ENCODE data around the gene LINGO3. TPM values are rescaled to one million over a fixed set of nuclear protein-coding genes. Genes with fewer than 3 reads are reported as not detected.
A peak's percentile ranks its signal among the peaks of the same experiment; 100 is the strongest.

Gene LINGO3
- total RNA-seq, 1 experiment from 2014 or later = not detected

- peaks cover 9% of the 10 kb centered on the region for H3K36me3 Mint-ChIP-seq (ENCODE audit: insufficient read depth, unreplicated experiment)
- no TSS peak for BruUV-seq (replicated peaks)
- no peak overlapping the region for H3K27ac Mint-ChIP-seq (ENCODE audit: unreplicated experiment)
- peaks cover 3% of the 10 kb centered on the region for H3K9me3 Mint-ChIP-seq (ENCODE audit: low read depth, unreplicated experiment)
- CTCF ChIA-PET = no interaction called here
- H3K27me3 Mint-ChIP-seq (ENCODE audit: unreplicated experiment) = no peaks in the 10 kb centered on the region
- TF ChIP-seq, protein P1, sequence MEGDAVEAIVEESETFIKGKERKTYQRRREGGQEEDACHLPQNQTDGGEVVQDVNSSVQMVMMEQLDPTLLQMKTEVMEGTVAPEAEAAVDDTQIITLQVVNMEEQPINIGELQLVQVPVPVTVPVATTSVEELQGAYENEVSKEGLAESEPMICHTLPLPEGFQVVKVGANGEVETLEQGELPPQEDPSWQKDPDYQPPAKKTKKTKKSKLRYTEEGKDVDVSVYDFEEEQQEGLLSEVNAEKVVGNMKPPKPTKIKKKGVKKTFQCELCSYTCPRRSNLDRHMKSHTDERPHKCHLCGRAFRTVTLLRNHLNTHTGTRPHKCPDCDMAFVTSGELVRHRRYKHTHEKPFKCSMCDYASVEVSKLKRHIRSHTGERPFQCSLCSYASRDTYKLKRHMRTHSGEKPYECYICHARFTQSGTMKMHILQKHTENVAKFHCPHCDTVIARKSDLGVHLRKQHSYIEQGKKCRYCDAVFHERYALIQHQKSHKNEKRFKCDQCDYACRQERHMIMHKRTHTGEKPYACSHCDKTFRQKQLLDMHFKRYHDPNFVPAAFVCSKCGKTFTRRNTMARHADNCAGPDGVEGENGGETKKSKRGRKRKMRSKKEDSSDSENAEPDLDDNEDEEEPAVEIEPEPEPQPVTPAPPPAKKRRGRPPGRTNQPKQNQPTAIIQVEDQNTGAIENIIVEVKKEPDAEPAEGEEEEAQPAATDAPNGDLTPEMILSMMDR (IDR thresholded peaks at IDR 0.05; ENCODE audit: unreplicated experiment) = no peak
- H3K4me1 Mint-ChIP-seq (ENCODE audit: low read depth, unreplicated experiment) = no peaks in the 10 kb centered on the region
- no peak overlapping the region for H3K4me3 Mint-ChIP-seq (ENCODE audit: low read depth, unreplicated experiment)
- intact Hi-C loops (cut with micrococcal nuclease; ENCODE audit: unreplicated experiment) = no loop called here
- no peak for DNase-seq
Measured at GRCh38 chr19:2318923-2319322, 11.0 kb upstream of the LINGO3 start.

DNA sequence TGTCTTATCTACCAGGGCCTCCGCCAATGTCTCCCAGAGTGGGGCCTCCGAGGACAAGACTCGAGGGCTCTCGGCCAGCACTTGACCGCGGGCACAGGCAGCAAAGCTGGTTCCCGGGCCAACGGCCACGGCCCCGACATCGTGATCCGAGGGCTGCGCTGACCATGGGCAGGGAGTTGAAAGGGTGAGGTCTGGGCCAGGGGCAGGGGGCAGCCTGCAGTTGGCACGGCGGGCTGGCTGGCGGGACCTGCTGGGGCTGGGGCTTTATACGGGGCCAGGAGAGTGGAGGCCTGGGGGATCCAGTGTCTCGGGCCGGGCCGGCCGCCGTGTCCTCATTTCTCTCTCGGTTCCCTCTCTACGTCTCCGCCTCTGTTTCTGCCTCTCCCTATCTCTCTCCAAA lies 9.8 kb upstream of the LINGO3 start:
- Mint-ChIP-seq H3K9me3 (ENCODE audit: low read depth, unreplicated experiment) (peaks cover 3% of the 10 kb centered on the region), H3K27me3 (ENCODE audit: unreplicated experiment) (no peaks in the 10 kb centered on the region), H3K36me3 (ENCODE audit: insufficient read depth, unreplicated experiment) (peaks cover under 1% of the 10 kb centered on the region), H3K4me3 (ENCODE audit: low read depth, unreplicated experiment) (no peak overlapping the region), H3K4me1 (ENCODE audit: low read depth, unreplicated experiment) (no peaks in the 10 kb centered on the region), H3K27ac (ENCODE audit: unreplicated experiment) (no peak overlapping the region)
- TF ChIP-seq, protein P1 (IDR thresholded peaks at IDR 0.05; ENCODE audit: unreplicated experiment) = no peak
- CTCF ChIA-PET = no interaction called here
- DNase-seq = no peak
- BruUV-seq (replicated peaks) = no TSS peak
- intact Hi-C loops (cut with micrococcal nuclease; ENCODE audit: unreplicated experiment) = no loop called here

DNA sequence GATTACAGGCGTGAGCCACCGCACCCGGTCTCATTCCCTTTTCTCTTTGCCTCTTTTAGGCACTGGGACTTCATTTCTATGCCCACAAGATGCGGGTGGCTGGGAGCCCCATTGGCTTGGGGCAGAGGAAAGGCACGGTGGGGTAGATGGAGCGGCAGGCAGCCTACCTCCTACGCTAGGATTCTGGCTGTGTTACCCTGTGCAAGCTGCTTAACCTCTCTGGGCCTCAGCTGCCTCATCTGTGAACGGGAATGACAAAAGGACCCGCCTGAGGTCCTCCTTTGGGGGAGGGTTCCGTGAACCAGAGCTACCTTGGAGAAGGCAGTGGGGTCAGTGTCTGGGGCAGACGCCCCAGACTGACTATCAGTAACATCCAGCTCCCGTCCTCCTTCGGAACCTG lies 9.3 kb upstream of the LINGO3 start:
- Mint-ChIP-seq H3K27ac (ENCODE audit: unreplicated experiment) (no peak overlapping the region), H3K4me3 (ENCODE audit: low read depth, unreplicated experiment) (no peak overlapping the region), H3K4me1 (ENCODE audit: low read depth, unreplicated experiment) (no peaks in the 10 kb centered on the region), H3K9me3 (ENCODE audit: low read depth, unreplicated experiment) (peaks cover 3% of the 10 kb centered on the region), H3K36me3 (ENCODE audit: insufficient read depth, unreplicated experiment) (no peaks in the 10 kb centered on the region), H3K27me3 (ENCODE audit: unreplicated experiment) (no peaks in the 10 kb centered on the region)
- no TSS peak for BruUV-seq (replicated peaks)
- CTCF ChIA-PET = no interaction called here
- TF ChIP-seq, protein P1 (IDR thresholded peaks at IDR 0.05; ENCODE audit: unreplicated experiment) = no peak
- no peak for DNase-seq
- intact Hi-C loops (cut with micrococcal nuclease; ENCODE audit: unreplicated experiment) = no loop called here

DNA sequence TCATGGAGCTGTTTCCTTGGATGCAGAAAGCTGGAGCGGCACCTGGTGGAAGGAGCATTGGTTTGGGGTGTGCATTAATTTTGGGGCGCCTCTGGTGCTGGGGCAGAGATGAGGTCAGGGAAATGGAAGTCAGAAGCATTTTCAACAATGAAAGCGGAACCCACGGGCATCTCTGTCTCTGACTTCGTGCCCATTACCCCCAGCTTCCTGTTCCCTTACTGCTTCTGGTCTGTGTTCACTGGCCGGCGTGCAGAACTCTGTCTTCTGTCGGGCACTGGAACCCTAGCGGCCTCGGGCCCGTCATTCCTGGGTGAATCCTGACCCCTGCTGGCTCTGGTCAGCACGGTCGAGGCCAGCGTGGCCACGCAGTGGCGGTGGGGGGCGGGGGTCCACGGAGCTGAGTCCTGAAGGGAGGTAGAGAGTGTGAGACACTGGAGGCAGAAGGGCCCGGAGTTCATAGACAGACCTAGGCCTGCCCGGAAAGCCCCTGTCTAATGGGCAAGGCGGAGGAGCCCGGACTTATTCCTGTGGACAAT lies 7.9 kb upstream of the LINGO3 start:
- Mint-ChIP-seq H3K36me3 (ENCODE audit: insufficient read depth, unreplicated experiment) (no peaks in the 10 kb centered on the region), H3K4me3 (ENCODE audit: low read depth, unreplicated experiment) (no peak overlapping the region), H3K9me3 (ENCODE audit: low read depth, unreplicated experiment) (peaks cover 3% of the 10 kb centered on the region), H3K27me3 (ENCODE audit: unreplicated experiment) (peaks cover 1% of the 10 kb centered on the region), H3K27ac (ENCODE audit: unreplicated experiment) (no peak overlapping the region), H3K4me1 (ENCODE audit: low read depth, unreplicated experiment) (no peaks in the 10 kb centered on the region)
- TF ChIP-seq, protein P1 (IDR thresholded peaks at IDR 0.05; ENCODE audit: unreplicated experiment) = peak; percentile 41
- peak; percentile 65 for DNase-seq
- intact Hi-C loops (cut with micrococcal nuclease; ENCODE audit: unreplicated experiment) = no loop called here
- BruUV-seq (replicated peaks) = no TSS peak
- CTCF ChIA-PET = interaction anchor here (0.6 to 1.3 kb wide), 2 partner anchors 80 to 303 kb away, joined by 3 to 4 read pairs; no protein-coding TSS in a partner anchor

All from Calu3 (cell line).